Suprapubic skin (tissue), 4 donors: ENCODE measurements around the gene TFPI. TPM values are rescaled to one million over a fixed set of nuclear protein-coding genes. Genes with fewer than 3 reads are reported as not detected.
A peak's percentile ranks its signal among the peaks of the same experiment; 100 is the strongest.
"Not testable (repeated sequence)": the region's sequence is repeated elsewhere in the genome, so short reads cannot be mapped to it uniquely, and the experiment has no call there.

Experiments
- DNase-seq, 2 donors: peaks; one replicate each; pipeline ENCODE4 v3.0.0-alpha.2; 2019; ENCODE audit warnings: low spot score in 2 of 2
- H3K27ac ChIP-seq: fragments of 200-600 bp; sonication (generic); one replicate; pipeline ENCODE4 v1.5.1; 2019
- H3K27me3 ChIP-seq: fragments of 200-600 bp; sonication (generic); one replicate; pipeline ENCODE4 v1.5.1; 2019
- H3K36me3 ChIP-seq: fragments of 200-600 bp; sonication (generic); one replicate; pipeline ENCODE4 v1.5.1; 2019
- H3K4me1 ChIP-seq: fragments of 200-600 bp; sonication (generic); one replicate; pipeline ENCODE4 v1.5.1; 2019
- H3K4me3 ChIP-seq: fragments of 200-600 bp; sonication (generic); one replicate; pipeline ENCODE4 v1.5.1; 2019; ENCODE audit warnings: mild to moderate bottlenecking
- H3K9me3 ChIP-seq: fragments of 200-600 bp; sonication (generic); one replicate; pipeline ENCODE4 v1.5.1; 2019
- CTCF ChIP-seq, 2 donors: fragments of 200-600 bp in 1 of 2; fragments of 450-650 bp in 1 of 2; sonication (generic) in 1 of 2; IDR thresholded peaks; one replicate each; pipeline ENCODE4 v1.5.1; 2016 to 2019; ENCODE audit warnings: antibody characterized with exemption in 2 of 2, mild to moderate bottlenecking in 1 of 2, moderate library complexity in 1 of 2
- EP300 ChIP-seq: sonication (generic); formaldehyde crosslinking; IDR thresholded peaks from one replicate; pipeline ENCODE4 v1.6.1; 2017; ENCODE audit warnings: antibody characterized with exemption
- POLR2A ChIP-seq, 2 donors: fragments of 450-650 bp; IDR thresholded peaks; one replicate each; pipeline ENCODE4 v1.6.1; 2017; ENCODE audit warnings: antibody characterized with exemption in 2 of 2, mild to moderate bottlenecking in 2 of 2, moderate library complexity in 2 of 2
- POLR2AphosphoS5 ChIP-seq, 3 donors: sonication (generic); formaldehyde crosslinking; IDR thresholded peaks; one replicate each; pipeline ENCODE4 v1.6.1; 2017; ENCODE audit warnings: antibody characterized with exemption in 3 of 3
- WGBS: methylation state at CpG from one replicate; pipeline ENCODE4 v1.1.5; 2018; 5-methylcytosine and 5-hydroxymethylcytosine counted together
- total RNA-seq, 4 donors: library from RNA; depleted of rRNA; stranded (reverse); fragments of >200 nt; gene quantifications; one replicate each; pipeline ENCODE4 v1.1.0, GENCODE V29; 2016

TFPI gene
- total RNA-seq, 4 donors from 2014 or later = 6.3 to 23.1 (median 18.0) TPM

GRCh38 chr2:187514930-187515329 lies 39.3 kb downstream of the TFPI start:
- no peak for DNase-seq
- no peak overlapping the region for H3K27ac ChIP-seq
- no peaks in the 10 kb centered on the region for H3K27me3 ChIP-seq
- WGBS = 89% methylated on average over 4 of the region's 4 CpGs
- no peak overlapping the region for H3K4me3 ChIP-seq
- no peaks in the 10 kb centered on the region for H3K4me1 ChIP-seq
- H3K9me3 ChIP-seq = no peaks in the 10 kb centered on the region
- TF ChIP-seq CTCF (IDR thresholded peaks at IDR 0.05) (no peak), POLR2AphosphoS5 (IDR thresholded peaks at IDR 0.05) (no peak), EP300 (no peak), POLR2A (IDR thresholded peaks at IDR 0.05) (no peak)
- H3K36me3 ChIP-seq = no peaks in the 10 kb centered on the region

GRCh38 chr2:187514235-187514829 lies 39.9 kb downstream of the TFPI start:
- H3K27ac ChIP-seq, H3K27me3 ChIP-seq, H3K36me3 ChIP-seq, H3K9me3 ChIP-seq, DNase-seq, H3K4me1 ChIP-seq, H3K4me3 ChIP-seq: not testable (repeated sequence)
- WGBS = 91% methylated on average over 6 of the region's 6 CpGs

GRCh38 chr2:187513460-187514234 lies 40.6 kb downstream of the TFPI start:
- H3K4me1 ChIP-seq, DNase-seq, H3K27me3 ChIP-seq, H3K9me3 ChIP-seq, H3K36me3 ChIP-seq, H3K27ac ChIP-seq, H3K4me3 ChIP-seq: not testable (repeated sequence)
- WGBS = 92% methylated on average over 5 of the region's 5 CpGs

- Histone ChIP-seq H3K4me3 (no peak overlapping the region), H3K4me1 (no peaks in the 10 kb centered on the region), H3K9me3 (no peaks in the 10 kb centered on the region), H3K27ac (no peak overlapping the region), H3K27me3 (no peaks in the 10 kb centered on the region), H3K36me3 (no peaks in the 10 kb centered on the region)
- 81% methylated on average over 9 of the region's 9 CpGs for WGBS
- TF ChIP-seq CTCF (IDR thresholded peaks at IDR 0.05) = no peak
- no peak for TF ChIP-seq POLR2AphosphoS5 (IDR thresholded peaks at IDR 0.05)
- no peak for TF ChIP-seq EP300
- no peak for TF ChIP-seq POLR2A (IDR thresholded peaks at IDR 0.05)
- no peak for DNase-seq
Observed at GRCh38 chr2:187511356-187512315, 42.6 kb downstream of the TFPI start.

- DNase-seq, H3K36me3 ChIP-seq, H3K9me3 ChIP-seq, H3K4me3 ChIP-seq, H3K4me1 ChIP-seq, H3K27me3 ChIP-seq: not testable (repeated sequence)
- WGBS = 78% methylated on average over 17 of the region's 18 CpGs
- peak overlapping the region; percentile 11 for H3K27ac ChIP-seq
Observed at GRCh38 chr2:187510419-187511355, 43.5 kb downstream of the TFPI start.

GRCh38 chr2:187509667-187510417 lies 44.4 kb downstream of the TFPI start:
- no peak for TF ChIP-seq EP300
- TF ChIP-seq POLR2A (IDR thresholded peaks at IDR 0.05) = no peak
- TF ChIP-seq POLR2AphosphoS5 (IDR thresholded peaks at IDR 0.05) = no peak
- TF ChIP-seq CTCF (IDR thresholded peaks at IDR 0.05) = no peak
- Histone ChIP-seq H3K4me1 (no peaks in the 10 kb centered on the region), H3K27ac (no peak overlapping the region), H3K36me3 (no peaks in the 10 kb centered on the region), H3K9me3 (no peaks in the 10 kb centered on the region), H3K4me3 (no peak overlapping the region), H3K27me3 (no peaks in the 10 kb centered on the region)
- 35% methylated on average over 4 of the region's 4 CpGs for WGBS
- DNase-seq = no peak
